Measurements from ENCODE around the gene CHEK1. TPM values are rescaled to one million over a fixed set of nuclear protein-coding genes. Genes with fewer than 3 reads are reported as not detected.

CHEK1 gene
- total and polyA plus RNA-seq, 2 donors (not counting 3 experiments of a cell fraction or from before 2014, with no cell fraction given) = 15.0 to 66.1 TPM

DNA sequence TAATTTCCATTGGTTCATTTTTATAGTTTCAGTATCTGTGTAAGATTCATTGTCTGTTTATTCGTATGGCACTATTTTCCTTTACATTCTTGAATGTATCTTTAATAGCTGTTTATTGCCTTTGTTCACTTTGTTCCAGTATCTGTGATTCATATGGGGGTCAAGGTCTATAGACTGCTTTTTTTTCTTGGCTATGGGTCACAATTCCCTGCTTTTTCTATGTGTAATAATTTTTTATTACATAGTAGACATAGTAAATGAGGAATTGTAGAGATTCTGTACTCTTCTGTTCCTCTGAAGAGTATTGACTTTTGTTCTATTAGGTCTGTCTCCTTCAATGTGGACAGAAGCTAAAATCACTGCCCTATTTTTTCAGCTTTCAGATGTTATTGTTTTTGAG is 45.2 kb downstream of the CHEK1 start:
- DNase-seq (ENCODE audit: low read depth, low spot score) = peak; percentile 62

More for the DNA sequence above, 45.2 kb downstream of the CHEK1 start:
- CTCF ChIA-PET = interaction anchor here (0.8 to 4.2 kb wide), 5 partner anchors 10 to 53 kb away, joined by 3 to 36 read pairs (median 6); partner anchors contain the start of genes ACRV1 and CHEK1
- no TSS peak for BruUV-seq (replicated peaks)
- TF ChIP-seq, protein P1, sequence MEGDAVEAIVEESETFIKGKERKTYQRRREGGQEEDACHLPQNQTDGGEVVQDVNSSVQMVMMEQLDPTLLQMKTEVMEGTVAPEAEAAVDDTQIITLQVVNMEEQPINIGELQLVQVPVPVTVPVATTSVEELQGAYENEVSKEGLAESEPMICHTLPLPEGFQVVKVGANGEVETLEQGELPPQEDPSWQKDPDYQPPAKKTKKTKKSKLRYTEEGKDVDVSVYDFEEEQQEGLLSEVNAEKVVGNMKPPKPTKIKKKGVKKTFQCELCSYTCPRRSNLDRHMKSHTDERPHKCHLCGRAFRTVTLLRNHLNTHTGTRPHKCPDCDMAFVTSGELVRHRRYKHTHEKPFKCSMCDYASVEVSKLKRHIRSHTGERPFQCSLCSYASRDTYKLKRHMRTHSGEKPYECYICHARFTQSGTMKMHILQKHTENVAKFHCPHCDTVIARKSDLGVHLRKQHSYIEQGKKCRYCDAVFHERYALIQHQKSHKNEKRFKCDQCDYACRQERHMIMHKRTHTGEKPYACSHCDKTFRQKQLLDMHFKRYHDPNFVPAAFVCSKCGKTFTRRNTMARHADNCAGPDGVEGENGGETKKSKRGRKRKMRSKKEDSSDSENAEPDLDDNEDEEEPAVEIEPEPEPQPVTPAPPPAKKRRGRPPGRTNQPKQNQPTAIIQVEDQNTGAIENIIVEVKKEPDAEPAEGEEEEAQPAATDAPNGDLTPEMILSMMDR (IDR thresholded peaks at IDR 0.05; ENCODE audit: extremely low read depth in 1 of 2, insufficient read depth in 1 of 2, low read depth in 1 of 2, low read length in 2 of 2) = no peak
- TF ChIP-seq, protein P2, sequence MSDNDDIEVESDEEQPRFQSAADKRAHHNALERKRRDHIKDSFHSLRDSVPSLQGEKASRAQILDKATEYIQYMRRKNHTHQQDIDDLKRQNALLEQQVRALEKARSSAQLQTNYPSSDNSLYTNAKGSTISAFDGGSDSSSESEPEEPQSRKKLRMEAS (IDR thresholded peaks at IDR 0.05; ENCODE audit: insufficient read depth, insufficient read length) = no peak
- TF ChIP-seq GATA2 (IDR thresholded peaks at IDR 0.05; ENCODE audit: insufficient read depth, insufficient read length, low read depth, low read length) (no peak), POLR2A (IDR thresholded peaks at IDR 0.05; ENCODE audit: low read depth, low read length) (no peak), EZH2 (IDR thresholded peaks at IDR 0.05; ENCODE audit: borderline replicate concordance, low read depth, low read length, severe bottlenecking) (no peak), JUN (IDR thresholded peaks at IDR 0.05; ENCODE audit: borderline replicate concordance, insufficient read depth, insufficient read length, low read depth) (peak; percentile 32), FOS (IDR thresholded peaks at IDR 0.05; ENCODE audit: borderline replicate concordance, insufficient read depth, low read length) (peak; percentile 30), MYC (IDR thresholded peaks at IDR 0.05; ENCODE audit: low read depth, low read length) (no peak), POLR2AphosphoS5 (IDR thresholded peaks at IDR 0.05; ENCODE audit: insufficient read depth, low read depth, low read length) (no peak)
- no peak overlapping the region for H3K4me3 ChIP-seq (replicated peaks in 1 of 3; ENCODE audit: insufficient read depth in 1 of 3, low read depth in 1 of 3, low read length in 3 of 3)
- dilution Hi-C loops (cut with MboI; ENCODE audit: extremely low pct_ligation_motif_present, low sequenced_read_pairs) = no loop called here
- peak overlapping the region; percentile 21 for H3K4me2 ChIP-seq (ENCODE audit: insufficient read depth, low read length)
- H3K79me2 ChIP-seq (ENCODE audit: control insufficient read depth, insufficient read depth, low read length) = peaks cover 10% of the 10 kb centered on the region
- H3K9me1 ChIP-seq (replicated peaks; ENCODE audit: control insufficient read depth, extremely low read depth, insufficient read depth, low read length) = peaks cover 3% of the 10 kb centered on the region
- intact Hi-C loops (cut with micrococcal nuclease) = loop anchor here (2.0 kb wide), 1 partner anchor 77 kb away; the partner anchor contains the start of gene STT3A
- no peaks in the 10 kb centered on the region for H3K9me3 ChIP-seq (replicated peaks; ENCODE audit: control insufficient read depth, insufficient read depth, low read length)
- POLR2A ChIA-PET = no interaction called here
- H2AFZ ChIP-seq (ENCODE audit: low read depth, low read length) = no peak overlapping the region
- H3K9ac ChIP-seq (replicated peaks; ENCODE audit: extremely low read depth, insufficient read depth, low read length) = no peak overlapping the region
- H3K36me3 ChIP-seq (ENCODE audit: control insufficient read depth in 2 of 2, extremely low read depth in 1 of 2, insufficient read depth in 2 of 2, low read length in 2 of 2) = no peaks in the 10 kb centered on the region
- FAIRE-seq = no peak
- H3K27me3 ChIP-seq (ENCODE audit: control insufficient read depth in 2 of 2, insufficient read depth in 2 of 2, low read length in 2 of 2) = no peaks in the 10 kb centered on the region
- H3K27ac ChIP-seq (ENCODE audit: insufficient read depth, low read depth, low read length) = peak overlapping the region; percentile 30
- H4K20me1 ChIP-seq (replicated peaks; ENCODE audit: control insufficient read depth, extremely low read depth, insufficient read depth, low read length) = no peaks in the 10 kb centered on the region
- peaks cover 48% of the 10 kb centered on the region for H3K4me1 ChIP-seq (ENCODE audit: control insufficient read depth, extremely low read depth, insufficient read depth, low read length)
